ENCODE results near the gene CLOCK.

DNA sequence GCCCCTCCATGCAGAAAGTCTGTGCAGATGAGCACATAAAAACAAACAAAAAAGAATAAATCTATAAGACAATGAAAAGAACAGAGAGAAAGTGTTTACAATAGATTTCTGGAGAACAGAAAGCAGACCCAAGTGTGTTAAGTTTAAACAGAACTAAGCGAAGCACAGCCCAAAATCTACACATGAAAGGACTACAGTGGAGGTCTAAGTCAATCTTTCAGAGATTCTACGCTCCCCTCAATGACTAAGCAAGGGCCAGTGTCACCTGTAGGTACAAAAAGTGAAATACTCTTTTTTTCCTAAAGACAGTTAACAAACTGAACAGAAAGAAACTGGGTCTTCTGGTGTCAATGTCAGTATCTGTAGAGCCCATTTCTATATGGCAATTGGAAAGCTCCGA is 18.2 kb downstream of the CLOCK start:
- TF ChIP-seq, protein P1, sequence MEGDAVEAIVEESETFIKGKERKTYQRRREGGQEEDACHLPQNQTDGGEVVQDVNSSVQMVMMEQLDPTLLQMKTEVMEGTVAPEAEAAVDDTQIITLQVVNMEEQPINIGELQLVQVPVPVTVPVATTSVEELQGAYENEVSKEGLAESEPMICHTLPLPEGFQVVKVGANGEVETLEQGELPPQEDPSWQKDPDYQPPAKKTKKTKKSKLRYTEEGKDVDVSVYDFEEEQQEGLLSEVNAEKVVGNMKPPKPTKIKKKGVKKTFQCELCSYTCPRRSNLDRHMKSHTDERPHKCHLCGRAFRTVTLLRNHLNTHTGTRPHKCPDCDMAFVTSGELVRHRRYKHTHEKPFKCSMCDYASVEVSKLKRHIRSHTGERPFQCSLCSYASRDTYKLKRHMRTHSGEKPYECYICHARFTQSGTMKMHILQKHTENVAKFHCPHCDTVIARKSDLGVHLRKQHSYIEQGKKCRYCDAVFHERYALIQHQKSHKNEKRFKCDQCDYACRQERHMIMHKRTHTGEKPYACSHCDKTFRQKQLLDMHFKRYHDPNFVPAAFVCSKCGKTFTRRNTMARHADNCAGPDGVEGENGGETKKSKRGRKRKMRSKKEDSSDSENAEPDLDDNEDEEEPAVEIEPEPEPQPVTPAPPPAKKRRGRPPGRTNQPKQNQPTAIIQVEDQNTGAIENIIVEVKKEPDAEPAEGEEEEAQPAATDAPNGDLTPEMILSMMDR (IDR thresholded peaks at IDR 0.05; ENCODE audit: low read depth, low read length, poor library complexity, severe bottlenecking): no peak
- TF ChIP-seq EZH2phosphoT487 (IDR thresholded peaks at IDR 0.05; ENCODE audit: borderline replicate concordance, low read length): no peak

Data from DOHH2 (cell line).